Measurements from ENCODE around the gene TIMM22.

The TIMM22 gene

DNA sequence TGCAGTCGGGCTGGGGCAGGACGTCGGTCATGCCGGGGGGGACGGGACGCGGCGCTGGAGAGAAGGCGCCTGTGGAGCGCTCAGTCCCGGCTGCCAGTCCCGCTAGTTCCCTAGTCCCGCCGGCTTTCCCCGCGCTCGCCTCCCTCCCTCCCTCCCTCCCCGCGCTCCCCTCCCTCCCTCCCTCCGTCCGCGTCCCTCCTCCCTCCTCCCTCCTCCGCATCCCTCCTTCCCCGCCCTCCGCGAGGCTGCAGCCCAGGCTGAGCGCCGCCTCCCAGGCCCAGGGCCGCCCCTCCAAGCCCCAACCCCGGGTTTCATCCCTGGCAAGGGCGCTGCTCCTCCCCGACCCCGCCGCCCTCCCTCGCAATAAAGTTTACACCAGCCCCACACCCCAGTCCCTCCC lies 34.8 kb downstream of the TIMM22 start:
- TF ChIP-seq, protein P1, sequence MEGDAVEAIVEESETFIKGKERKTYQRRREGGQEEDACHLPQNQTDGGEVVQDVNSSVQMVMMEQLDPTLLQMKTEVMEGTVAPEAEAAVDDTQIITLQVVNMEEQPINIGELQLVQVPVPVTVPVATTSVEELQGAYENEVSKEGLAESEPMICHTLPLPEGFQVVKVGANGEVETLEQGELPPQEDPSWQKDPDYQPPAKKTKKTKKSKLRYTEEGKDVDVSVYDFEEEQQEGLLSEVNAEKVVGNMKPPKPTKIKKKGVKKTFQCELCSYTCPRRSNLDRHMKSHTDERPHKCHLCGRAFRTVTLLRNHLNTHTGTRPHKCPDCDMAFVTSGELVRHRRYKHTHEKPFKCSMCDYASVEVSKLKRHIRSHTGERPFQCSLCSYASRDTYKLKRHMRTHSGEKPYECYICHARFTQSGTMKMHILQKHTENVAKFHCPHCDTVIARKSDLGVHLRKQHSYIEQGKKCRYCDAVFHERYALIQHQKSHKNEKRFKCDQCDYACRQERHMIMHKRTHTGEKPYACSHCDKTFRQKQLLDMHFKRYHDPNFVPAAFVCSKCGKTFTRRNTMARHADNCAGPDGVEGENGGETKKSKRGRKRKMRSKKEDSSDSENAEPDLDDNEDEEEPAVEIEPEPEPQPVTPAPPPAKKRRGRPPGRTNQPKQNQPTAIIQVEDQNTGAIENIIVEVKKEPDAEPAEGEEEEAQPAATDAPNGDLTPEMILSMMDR (IDR thresholded peaks at IDR 0.05) = no peak

DNA sequence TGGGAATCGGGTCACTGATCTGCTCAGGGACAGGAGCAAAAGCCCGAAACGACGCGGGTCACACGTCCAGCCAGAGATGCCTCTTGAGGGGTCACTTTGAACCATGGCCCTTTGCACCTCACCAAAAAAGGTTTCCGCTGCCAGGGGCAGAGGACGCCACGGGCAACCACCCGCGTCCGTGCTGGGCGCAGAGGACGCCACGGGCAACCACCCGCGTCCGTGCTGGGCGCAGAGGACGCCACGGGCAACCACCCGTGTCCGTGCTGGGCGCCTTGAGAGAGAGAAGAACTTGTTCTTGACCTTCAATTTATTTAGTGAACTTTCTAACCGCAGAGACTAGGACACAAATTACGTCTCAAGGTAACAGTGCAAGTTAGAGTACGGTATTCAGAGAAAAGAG lies 35.5 kb downstream of the TIMM22 start:
- TF ChIP-seq, protein P1 (IDR thresholded peaks at IDR 0.05) = no peak

DNA sequence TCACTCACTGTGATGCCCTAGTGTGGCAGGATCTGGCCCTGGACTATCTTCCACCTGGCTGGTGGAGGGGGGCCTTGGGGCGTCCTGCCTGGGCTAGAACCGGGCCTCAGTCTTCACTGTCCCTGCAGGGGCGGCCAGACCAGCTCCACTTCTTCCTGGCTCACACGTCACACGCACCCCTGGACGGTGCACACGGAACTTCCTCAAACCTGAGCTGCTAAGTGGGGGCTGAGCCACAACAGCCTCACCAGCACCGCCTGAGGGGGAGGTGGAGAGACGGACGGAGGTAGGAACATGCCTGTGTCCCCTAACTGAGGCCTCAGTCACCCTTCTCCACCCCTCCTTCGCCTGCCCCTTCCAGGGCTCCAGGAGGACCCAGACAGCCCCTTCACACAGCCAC lies 36.6 kb downstream of the TIMM22 start:
- TF ChIP-seq, protein P1 (IDR thresholded peaks at IDR 0.05) = no peak

DNA sequence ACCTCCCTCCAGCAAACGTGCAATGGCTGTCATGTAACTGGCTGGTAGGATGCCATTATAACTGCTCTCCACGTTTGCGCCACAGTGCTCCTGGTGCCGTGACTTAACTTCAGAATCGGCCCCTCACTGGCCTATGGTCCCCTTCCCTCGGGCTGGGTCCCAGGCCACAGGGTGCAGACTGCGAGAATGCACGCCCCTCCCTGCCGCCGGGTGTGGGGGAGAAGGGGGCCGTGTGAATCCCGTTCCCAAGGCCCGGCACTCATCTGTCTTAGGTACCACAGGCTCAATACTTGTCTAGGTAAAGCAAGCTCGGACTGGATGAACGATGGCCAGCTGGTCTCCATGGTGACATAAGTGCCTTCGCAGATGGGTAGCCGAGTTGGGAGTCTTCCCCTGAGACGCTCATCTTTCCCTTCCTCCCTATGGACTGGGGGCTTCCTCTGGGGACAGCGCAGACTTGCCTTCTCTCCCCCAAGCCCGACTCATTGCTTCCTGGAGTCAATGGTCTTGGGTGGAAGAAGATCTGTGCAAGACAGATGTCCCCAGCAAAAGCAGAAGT lies 37.8 kb downstream of the TIMM22 start:
- TF ChIP-seq, protein P1 (IDR thresholded peaks at IDR 0.05) = no peak

DNA sequence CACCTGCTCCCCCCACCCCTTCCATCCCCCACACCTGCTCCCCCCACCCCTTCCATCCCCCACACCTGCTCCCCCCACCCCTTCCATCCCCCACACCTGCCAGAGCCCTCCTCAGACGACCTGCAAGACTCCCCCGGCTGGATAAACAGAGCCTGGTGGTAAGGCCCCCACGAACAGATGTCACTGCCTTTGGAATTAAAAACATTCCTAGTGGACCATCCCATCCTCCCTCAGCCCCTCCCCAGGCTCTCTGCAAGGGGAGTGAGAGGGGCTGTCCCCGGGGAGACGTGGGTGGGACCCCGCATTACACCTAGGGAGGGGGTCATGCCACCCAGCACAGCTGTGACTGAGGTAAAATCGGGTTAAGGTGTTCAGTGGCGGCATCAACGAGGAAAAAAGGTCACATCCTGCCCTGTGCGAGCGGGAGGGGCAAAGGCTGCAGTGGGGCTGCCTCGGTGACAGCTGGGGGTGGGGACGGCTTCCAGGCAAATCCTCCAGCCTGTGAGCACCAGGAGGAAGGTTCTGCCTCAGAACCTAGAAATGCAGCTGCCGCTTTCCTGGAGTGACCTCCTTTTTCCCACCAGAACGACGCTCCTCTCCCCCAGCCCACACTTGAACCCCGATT lies 38.7 kb downstream of the TIMM22 start:
- TF ChIP-seq, protein P1 (IDR thresholded peaks at IDR 0.05) = no peak

DNA sequence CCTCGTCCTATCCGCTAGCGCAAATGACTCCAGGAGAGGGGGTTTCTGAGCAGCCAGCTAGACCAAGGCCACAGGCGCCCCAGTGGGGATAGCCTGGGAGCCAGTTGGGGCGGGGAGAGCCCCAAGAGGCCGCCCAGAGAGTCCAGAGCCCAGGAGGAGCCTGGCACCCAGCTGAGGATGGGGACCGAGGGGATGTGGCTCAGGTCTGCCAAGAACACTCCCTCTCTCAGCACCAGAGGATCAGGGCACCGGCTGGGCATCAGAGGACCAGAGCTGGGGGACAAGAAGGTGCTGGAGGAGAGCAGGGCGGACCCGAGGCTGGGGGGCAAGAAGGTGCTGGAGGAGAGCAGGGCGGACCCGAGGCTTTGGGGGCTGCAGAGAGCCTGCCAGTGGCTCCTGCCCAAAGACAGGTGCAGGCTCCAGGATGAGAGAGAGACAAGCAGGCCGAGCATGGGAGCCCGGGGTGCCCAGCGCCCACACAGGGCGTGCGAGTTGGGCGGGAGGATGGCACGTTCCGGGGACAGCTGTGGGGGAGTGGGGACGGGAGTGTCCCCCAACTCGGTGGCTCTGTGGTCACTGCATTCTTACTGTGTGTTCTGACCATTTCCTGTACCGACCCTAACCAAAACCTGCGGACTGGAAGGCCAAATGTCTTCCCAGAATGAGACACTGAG lies 39.4 kb downstream of the TIMM22 start:
- TF ChIP-seq, protein P1 (IDR thresholded peaks at IDR 0.05) = no peak

DNA sequence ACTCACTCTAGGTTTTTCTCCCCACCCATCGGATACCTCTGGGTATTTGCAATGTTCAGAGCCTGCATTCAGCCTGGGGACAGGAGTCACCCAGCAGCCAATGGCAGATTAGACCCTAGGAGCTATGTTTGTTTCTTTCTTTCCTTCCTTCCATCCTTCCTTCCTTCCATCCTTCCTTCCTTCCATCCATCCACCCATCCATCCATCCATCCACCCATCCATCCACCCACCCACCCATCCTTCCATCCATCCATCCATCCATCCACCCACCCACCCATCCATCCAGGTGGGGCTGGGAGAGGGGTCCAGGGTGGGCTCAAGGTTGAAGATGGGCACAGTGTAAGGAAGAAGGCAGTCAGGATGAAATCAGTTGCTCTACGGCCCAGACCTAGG lies 39.9 kb downstream of the TIMM22 start:
- TF ChIP-seq, protein P1 (IDR thresholded peaks at IDR 0.05) = no peak
